HEK293 (cell line): ENCODE data around the gene KBTBD8.

Experiments used
- CTCF ChIA-PET: fragments of 350-600 bp; formaldehyde crosslinking; extraction: SDS; loops from one replicate; lab custom pipeline; 2021; ENCODE audit warnings: antibody characterized with exemption; lab: Yijun Ruan, JAX
- POLR2A ChIA-PET: fragments of 300-600 bp; formaldehyde crosslinking; extraction: SDS; loops from one replicate; lab custom pipeline; 2020; ENCODE audit warnings: antibody characterized with exemption, inconsistent platforms; lab: Yijun Ruan, JAX
- H3K27ac ChIP-seq: fragments of 200-500 bp; sonication (Bioruptor generic); 2 replicates; pipeline ENCODE4 v1.5.1; 2014; ENCODE audit warnings: low read depth, low read length, control low read depth, inconsistent platforms; ENCODE audit errors: extremely low read depth
- H3K36me3 ChIP-seq, 2 experiments: fragments of 200-500 bp in 1 of 2; sonication (Bioruptor generic) in 1 of 2; 1 replicate in 1 of 2; 2 replicates in 1 of 2; pipeline ENCODE4 v1.5.1; 2014 to 2017; ENCODE audit warnings: inconsistent platforms in 2 of 2, low read length in 2 of 2; ENCODE audit not compliant: control insufficient read depth in 2 of 2, insufficient read depth in 1 of 2
- H3K4me1 ChIP-seq: fragments of 200-500 bp; sonication (Bioruptor generic); 2 replicates; pipeline ENCODE4 v1.5.1; 2014; ENCODE audit warnings: mild to moderate bottlenecking, low read length, inconsistent platforms; ENCODE audit not compliant: control insufficient read depth, insufficient read depth
- H3K4me3 ChIP-seq: 2 replicates; pipeline ENCODE4 v1.5.1; 2011; ENCODE audit warnings: low read depth, mild to moderate bottlenecking, control low read depth, low read length, moderate library complexity
- H3K9me3 ChIP-seq: fragments of 200-500 bp; sonication (Bioruptor generic); 2 replicates; pipeline ENCODE4 v1.5.1; 2014; ENCODE audit warnings: low read depth, low read length, inconsistent platforms; ENCODE audit not compliant: control insufficient read depth, insufficient read depth
- BCL11A ChIP-seq: fragments of 450-650 bp; formaldehyde crosslinking; IDR thresholded peaks from 2 replicates; pipeline ENCODE4 v1.5.1; 2016; ENCODE audit warnings: low read depth, missing biosample characterization, missing genetic modification characterization
- GLI2 ChIP-seq: fragments of 450-650 bp; formaldehyde crosslinking; IDR thresholded peaks from 2 replicates; pipeline ENCODE4; 2017; ENCODE audit warnings: missing biosample characterization, missing genetic modification characterization, low read depth, borderline replicate concordance
- HOXD13 ChIP-seq: sonication (generic); formaldehyde crosslinking; IDR thresholded peaks from 2 replicates; pipeline ENCODE4 v1.8.0; 2022; ENCODE audit warnings: missing genetic modification reagents, borderline replicate concordance
- KLF9 ChIP-seq: fragments of 450-650 bp; formaldehyde crosslinking; IDR thresholded peaks from 2 replicates; pipeline ENCODE4 v1.5.1; 2016; ENCODE audit warnings: missing biosample characterization, missing genetic modification characterization, low read depth
- SCRT2 ChIP-seq: fragments of 450-650 bp; formaldehyde crosslinking; IDR thresholded peaks from 2 replicates; pipeline ENCODE4 v1.5.1; 2016; ENCODE audit warnings: missing biosample characterization, missing genetic modification characterization
- SETDB1 ChIP-seq: IDR thresholded peaks from one replicate; pipeline ENCODE4 v1.6.1; 2017; ENCODE audit warnings: mild to moderate bottlenecking, low read length, moderate library complexity, mixed read lengths; ENCODE audit not compliant: insufficient read length
- YY1 ChIP-seq: fragments of 450-650 bp; formaldehyde crosslinking; IDR thresholded peaks from 2 replicates; pipeline ENCODE4 v1.5.1; 2018; ENCODE audit warnings: missing biosample characterization, missing genetic modification characterization
- ZBTB44 ChIP-seq: fragments of 450-650 bp; IDR thresholded peaks from 2 replicates; pipeline ENCODE4 v1.5.1; 2018; ENCODE audit warnings: missing biosample characterization, mild to moderate bottlenecking, missing genetic modification characterization
- ZEB2 ChIP-seq: fragments of 450-650 bp; formaldehyde crosslinking; IDR thresholded peaks from 2 replicates; pipeline ENCODE4 v1.5.1; 2016; ENCODE audit warnings: missing biosample characterization, missing genetic modification characterization
- ZNF121 ChIP-seq: fragments of 450-650 bp; formaldehyde crosslinking; IDR thresholded peaks from 2 replicates; pipeline ENCODE4 v1.5.1; 2016; ENCODE audit warnings: missing biosample characterization, missing genetic modification characterization
- ZNF248 ChIP-seq: fragments of 450-650 bp; formaldehyde crosslinking; IDR thresholded peaks from 2 replicates; pipeline ENCODE4 v1.5.1; 2017; ENCODE audit warnings: missing biosample characterization, missing genetic modification characterization
- ZNF274 ChIP-seq, 2 experiments: fragments of 200-500 bp in 1 of 2; fragments of 450-650 bp in 1 of 2; sonication (Bioruptor generic) in 1 of 2; formaldehyde crosslinking in 1 of 2; IDR thresholded peaks; 2 replicates each; pipeline versions ENCODE4 v1.5.1 to v1.6.1; 2014 to 2016; ENCODE audit warnings: borderline replicate concordance in 1 of 2, inconsistent platforms in 1 of 2, low read length in 1 of 2, missing biosample characterization in 1 of 2, missing genetic modification characterization in 1 of 2
- ZNF324 ChIP-seq: fragments of 450-650 bp; formaldehyde crosslinking; IDR thresholded peaks from 2 replicates; pipeline ENCODE4 v1.5.1; 2016; ENCODE audit warnings: missing biosample characterization, missing genetic modification characterization
- ZNF341 ChIP-seq: fragments of 450-650 bp; formaldehyde crosslinking; IDR thresholded peaks from 2 replicates; pipeline ENCODE4; 2016; ENCODE audit warnings: low read depth, missing biosample characterization, missing genetic modification characterization
- ZNF391 ChIP-seq: fragments of 450-650 bp; formaldehyde crosslinking; IDR thresholded peaks from 2 replicates; pipeline ENCODE4 v1.5.1; 2016; ENCODE audit warnings: low read depth, missing biosample characterization, missing genetic modification characterization, borderline replicate concordance
- ZNF610 ChIP-seq: fragments of 450-650 bp; formaldehyde crosslinking; IDR thresholded peaks from 2 replicates; pipeline ENCODE4 v1.5.1; 2016; ENCODE audit warnings: missing biosample characterization, missing genetic modification characterization, borderline replicate concordance
- ZNF626 ChIP-seq: fragments of 450-650 bp; sonication (Bioruptor Pico); formaldehyde crosslinking; IDR thresholded peaks from 2 replicates; pipeline ENCODE4 v1.5.1; 2018; ENCODE audit warnings: missing biosample characterization, missing genetic modification characterization, inconsistent platforms
- ZNF645 ChIP-seq: fragments of 450-650 bp; formaldehyde crosslinking; IDR thresholded peaks from 2 replicates; pipeline ENCODE4; 2016; ENCODE audit warnings: missing biosample characterization, missing genetic modification characterization
- ZNF660 ChIP-seq: fragments of 450-650 bp; IDR thresholded peaks from 2 replicates; pipeline ENCODE4 v1.5.1; 2018; ENCODE audit warnings: missing biosample characterization, mild to moderate bottlenecking, missing genetic modification characterization
- ZNF664 ChIP-seq: fragments of 450-650 bp; formaldehyde crosslinking; IDR thresholded peaks from 2 replicates; pipeline ENCODE4 v1.5.1; 2016; ENCODE audit warnings: missing biosample characterization, missing genetic modification characterization
- ZNF76 ChIP-seq: fragments of 450-650 bp; formaldehyde crosslinking; IDR thresholded peaks from 2 replicates; pipeline ENCODE4; 2016; ENCODE audit warnings: low read depth, missing biosample characterization, missing genetic modification characterization, borderline replicate concordance
- ZNF792 ChIP-seq: fragments of 450-650 bp; formaldehyde crosslinking; IDR thresholded peaks from 2 replicates; pipeline ENCODE4 v1.5.1; 2016; ENCODE audit warnings: missing biosample characterization, missing genetic modification characterization
- ZSCAN23 ChIP-seq: fragments of 450-650 bp; formaldehyde crosslinking; IDR thresholded peaks from 2 replicates; pipeline ENCODE4 v1.5.1; 2016; ENCODE audit warnings: missing biosample characterization, missing genetic modification characterization
- TF ChIP-seq, protein P1 (sequence below): fragments of 450-650 bp; formaldehyde crosslinking; IDR thresholded peaks from 2 replicates; pipeline ENCODE4 v1.5.1; 2016; ENCODE audit warnings: missing biosample characterization, missing genetic modification characterization
- TF ChIP-seq, protein P2 (sequence below): fragments of 450-650 bp; formaldehyde crosslinking; IDR thresholded peaks from 2 replicates; pipeline ENCODE4 v1.5.1; 2016; ENCODE audit warnings: missing biosample characterization, missing genetic modification characterization, low read depth
- TF ChIP-seq, protein P3 (sequence below): fragments of 450-650 bp; formaldehyde crosslinking; IDR thresholded peaks from 2 replicates; pipeline ENCODE4 v1.5.1; 2016; ENCODE audit warnings: missing biosample characterization, missing genetic modification characterization

The KBTBD8 gene

GRCh38 chr3:66949898-66950297, 48.2 kb upstream of the KBTBD8 start (continued):
- no peak for TF ChIP-seq GLI2 (tag by site-specific recombination)
- no peak for TF ChIP-seq ZNF324 (tag by site-specific recombination)
- no peak for TF ChIP-seq HOXD13
- TF ChIP-seq ZNF391 (tag by site-specific recombination), result no peak
- no peak for TF ChIP-seq BCL11A
- no peak for TF ChIP-seq ZBTB44 (tag by site-specific recombination)
- no peak for TF ChIP-seq ZNF248
- TF ChIP-seq ZSCAN23, result no peak
- TF ChIP-seq ZEB2 (tag by site-specific recombination), result no peak
- TF ChIP-seq YY1 (tag by site-specific recombination), result no peak
- TF ChIP-seq, all 188 proteins: peak for 0

- no peaks in the 10 kb centered on the region for H3K4me1 ChIP-seq
- CTCF ChIA-PET, result interaction anchor here (1.3 to 3.0 kb wide), 2 partner anchors 14 to 161 kb away, joined by 5 to 11 read pairs; no protein-coding TSS in a partner anchor
- H3K9me3 ChIP-seq, result no peaks in the 10 kb centered on the region
- POLR2A ChIA-PET, result no interaction called here
- no peak overlapping the region for H3K4me3 ChIP-seq
- no peak overlapping the region for H3K27ac ChIP-seq
- H3K36me3 ChIP-seq, result no peaks in the 10 kb centered on the region
- TF ChIP-seq, protein P1, sequence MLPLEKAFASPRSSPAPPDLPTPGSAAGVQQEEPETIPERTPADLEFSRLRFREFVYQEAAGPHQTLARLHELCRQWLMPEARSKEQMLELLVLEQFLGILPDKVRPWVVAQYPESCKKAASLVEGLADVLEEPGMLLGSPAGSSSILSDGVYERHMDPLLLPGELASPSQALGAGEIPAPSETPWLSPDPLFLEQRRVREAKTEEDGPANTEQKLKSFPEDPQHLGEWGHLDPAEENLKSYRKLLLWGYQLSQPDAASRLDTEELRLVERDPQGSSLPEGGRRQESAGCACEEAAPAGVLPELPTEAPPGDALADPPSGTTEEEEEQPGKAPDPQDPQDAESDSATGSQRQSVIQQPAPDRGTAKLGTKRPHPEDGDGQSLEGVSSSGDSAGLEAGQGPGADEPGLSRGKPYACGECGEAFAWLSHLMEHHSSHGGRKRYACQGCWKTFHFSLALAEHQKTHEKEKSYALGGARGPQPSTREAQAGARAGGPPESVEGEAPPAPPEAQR (tag by site-specific recombination), result no peak
- TF ChIP-seq ZNF76 (tag by site-specific recombination), result no peak
- TF ChIP-seq ZNF341 (tag by site-specific recombination), result no peak
- no peak for TF ChIP-seq KLF9 (tag by site-specific recombination)
- no peak for TF ChIP-seq ZBTB44 (tag by site-specific recombination)
- no peak for TF ChIP-seq ZNF792 (tag by site-specific recombination)
- no peak for TF ChIP-seq SETDB1
- TF ChIP-seq ZNF274 (IDR thresholded peaks at IDR 0.05; ENCODE audit: low read length), result no peak
- TF ChIP-seq ZNF274 (tag by site-specific recombination; IDR thresholded peaks at IDR 0.05; ENCODE audit: borderline replicate concordance), result no peak
- TF ChIP-seq ZNF121 (tag by site-specific recombination), result no peak
- no peak for TF ChIP-seq ZNF645 (tag by site-specific recombination)
- no peak for TF ChIP-seq ZNF664 (tag by site-specific recombination)
- TF ChIP-seq, protein P2, sequence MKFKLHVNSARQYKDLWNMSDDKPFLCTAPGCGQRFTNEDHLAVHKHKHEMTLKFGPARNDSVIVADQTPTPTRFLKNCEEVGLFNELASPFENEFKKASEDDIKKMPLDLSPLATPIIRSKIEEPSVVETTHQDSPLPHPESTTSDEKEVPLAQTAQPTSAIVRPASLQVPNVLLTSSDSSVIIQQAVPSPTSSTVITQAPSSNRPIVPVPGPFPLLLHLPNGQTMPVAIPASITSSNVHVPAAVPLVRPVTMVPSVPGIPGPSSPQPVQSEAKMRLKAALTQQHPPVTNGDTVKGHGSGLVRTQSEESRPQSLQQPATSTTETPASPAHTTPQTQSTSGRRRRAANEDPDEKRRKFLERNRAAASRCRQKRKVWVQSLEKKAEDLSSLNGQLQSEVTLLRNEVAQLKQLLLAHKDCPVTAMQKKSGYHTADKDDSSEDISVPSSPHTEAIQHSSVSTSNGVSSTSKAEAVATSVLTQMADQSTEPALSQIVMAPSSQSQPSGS (tag by site-specific recombination), result no peak
- no peak for TF ChIP-seq ZNF610 (tag by site-specific recombination)
- TF ChIP-seq, protein P3, sequence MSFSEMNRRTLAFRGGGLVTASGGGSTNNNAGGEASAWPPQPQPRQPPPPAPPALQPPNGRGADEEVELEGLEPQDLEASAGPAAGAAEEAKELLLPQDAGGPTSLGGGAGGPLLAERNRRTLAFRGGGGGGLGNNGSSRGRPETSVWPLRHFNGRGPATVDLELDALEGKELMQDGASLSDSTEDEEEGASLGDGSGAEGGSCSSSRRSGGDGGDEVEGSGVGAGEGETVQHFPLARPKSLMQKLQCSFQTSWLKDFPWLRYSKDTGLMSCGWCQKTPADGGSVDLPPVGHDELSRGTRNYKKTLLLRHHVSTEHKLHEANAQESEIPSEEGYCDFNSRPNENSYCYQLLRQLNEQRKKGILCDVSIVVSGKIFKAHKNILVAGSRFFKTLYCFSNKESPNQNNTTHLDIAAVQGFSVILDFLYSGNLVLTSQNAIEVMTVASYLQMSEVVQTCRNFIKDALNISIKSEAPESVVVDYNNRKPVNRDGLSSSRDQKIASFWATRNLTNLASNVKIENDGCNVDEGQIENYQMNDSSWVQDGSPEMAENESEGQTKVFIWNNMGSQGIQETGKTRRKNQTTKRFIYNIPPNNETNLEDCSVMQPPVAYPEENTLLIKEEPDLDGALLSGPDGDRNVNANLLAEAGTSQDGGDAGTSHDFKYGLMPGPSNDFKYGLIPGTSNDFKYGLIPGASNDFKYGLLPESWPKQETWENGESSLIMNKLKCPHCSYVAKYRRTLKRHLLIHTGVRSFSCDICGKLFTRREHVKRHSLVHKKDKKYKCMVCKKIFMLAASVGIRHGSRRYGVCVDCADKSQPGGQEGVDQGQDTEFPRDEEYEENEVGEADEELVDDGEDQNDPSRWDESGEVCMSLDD (tag by site-specific recombination), result no peak
- no peak for TF ChIP-seq ZNF660 (tag by site-specific recombination)
- TF ChIP-seq SCRT2, result no peak
- no peak for TF ChIP-seq ZNF626 (tag by site-specific recombination)
Measured at GRCh38 chr3:66952357-66952756, 45.8 kb upstream of the KBTBD8 start.
